Thyroid gland (tissue), 4 donors: ENCODE measurements around the gene AP1B1. TPM values are rescaled to one million over a fixed set of nuclear protein-coding genes. Genes with fewer than 3 reads are reported as not detected.

Experiments
- DNase-seq, 2 donors: peaks; one replicate each; pipeline ENCODE4 v3.0.0-alpha.2; 2019
- H3K27ac ChIP-seq, 3 donors: fragments of 200-600 bp; sonication (generic); 1 replicate in 2 of 3; 2 replicates in 1 of 3; pipeline ENCODE4 v1.5.1; 2016 to 2019; ENCODE audit warnings: mild to moderate bottlenecking in 1 of 3, moderate library complexity in 1 of 3
- H3K27me3 ChIP-seq: fragments of 200-600 bp; sonication (generic); one replicate; pipeline ENCODE4 v1.5.1; 2019
- H3K36me3 ChIP-seq, 2 donors: fragments of 200-600 bp; sonication (generic); one replicate each; pipeline ENCODE4 v1.5.1; 2016 to 2019
- H3K4me1 ChIP-seq, 2 donors: fragments of 200-600 bp; sonication (generic); one replicate each; pipeline ENCODE4 v1.5.1; 2017 to 2019
- H3K4me3 ChIP-seq, 3 donors: fragments of 200-600 bp; sonication (generic); replicated peaks in 1 of 3; 1 replicate in 2 of 3; 2 replicates in 1 of 3; pipeline ENCODE4 v1.5.1; 2016; ENCODE audit warnings: mild to moderate bottlenecking in 1 of 3
- H3K9me3 ChIP-seq: fragments of 200-600 bp; sonication (generic); one replicate; pipeline ENCODE4 v1.5.1; 2017
- CTCF ChIP-seq, 6 experiments: fragments of 200-600 bp in 3 of 6; fragments of 450-650 bp in 3 of 6; sonication (generic) in 3 of 6; IDR thresholded peaks; one replicate each; pipeline ENCODE4 v1.5.1; 2016 to 2019; ENCODE audit warnings: antibody characterized with exemption in 6 of 6, mild to moderate bottlenecking in 2 of 6, inconsistent platforms in 1 of 6, moderate library complexity in 1 of 6
- POLR2A ChIP-seq, 2 donors: fragments of 450-650 bp; IDR thresholded peaks; one replicate each; pipeline ENCODE4 v1.6.1; 2017; ENCODE audit warnings: antibody characterized with exemption in 2 of 2, mild to moderate bottlenecking in 2 of 2, moderate library complexity in 1 of 2
- WGBS, 2 donors: methylation state at CpG; one replicate each; pipeline ENCODE4 v1.1.5; 2017; 5-methylcytosine and 5-hydroxymethylcytosine counted together
- intact Hi-C: fragments of 100-400 bp; cut with DNase I; formaldehyde crosslinking; loops from one replicate; pipeline ENCODE4 v1.15.1; 2023
- total RNA-seq, 4 donors: library from RNA; depleted of rRNA; stranded (reverse); fragments of >200 nt; gene quantifications; one replicate each; pipeline ENCODE4 v1.2.3, GENCODE V29; 2016

Gene AP1B1
- total RNA-seq, 4 donors from 2014 or later = 45.0 to 103 (median 91.4) TPM

- Histone ChIP-seq H3K36me3 (peaks cover 48 to 53% of the 10 kb centered on the region in 2 donors), H3K9me3 (no peaks in the 10 kb centered on the region), H3K4me3 (no peak overlapping the region), H3K4me1 (no peaks in the 10 kb centered on the region), H3K27ac (no peak overlapping the region), H3K27me3 (no peaks in the 10 kb centered on the region)
- DNase-seq = peak; percentile 39 to 41
- no peak for TF ChIP-seq POLR2A (IDR thresholded peaks at IDR 0.05)
- TF ChIP-seq CTCF (IDR thresholded peaks at IDR 0.05) = no peak
- 52 to 89% methylated on average over 7 to 9 of the region's 19 CpGs for WGBS, 2 donors
- intact Hi-C loops = no loop called here
Observed at GRCh38 chr22:29330291-29330690, 58.1 kb downstream of the AP1B1 start.

GRCh38 chr22:29329581-29329980 lies 58.8 kb downstream of the AP1B1 start:
- no peak overlapping the region for H3K4me3 ChIP-seq
- H3K9me3 ChIP-seq = no peaks in the 10 kb centered on the region
- peaks cover 48 to 53% of the 10 kb centered on the region in 2 donors for H3K36me3 ChIP-seq
- no peak overlapping the region for H3K27ac ChIP-seq
- DNase-seq = no peak
- no peaks in the 10 kb centered on the region for H3K4me1 ChIP-seq
- no peaks in the 10 kb centered on the region for H3K27me3 ChIP-seq
- intact Hi-C loops = no loop called here
- WGBS, 2 donors = 84 to 91% methylated on average over 7 to 11 of the region's 11 CpGs
- TF ChIP-seq CTCF (IDR thresholded peaks at IDR 0.05) (no peak), POLR2A (IDR thresholded peaks at IDR 0.05) (no peak)

- TF ChIP-seq POLR2A (IDR thresholded peaks at IDR 0.05) = no peak
- no peak for TF ChIP-seq CTCF (IDR thresholded peaks at IDR 0.05)
- no peaks in the 10 kb centered on the region for H3K4me1 ChIP-seq
- H3K27me3 ChIP-seq = no peaks in the 10 kb centered on the region
- WGBS, 2 donors = 92 to 96% methylated on average over 21 to 30 of the region's 34 CpGs
- H3K4me3 ChIP-seq = no peak overlapping the region
- H3K36me3 ChIP-seq = peaks cover 48% of the 10 kb centered on the region in 2 donors
- no peak overlapping the region for H3K27ac ChIP-seq
- no peak for DNase-seq
- H3K9me3 ChIP-seq = no peaks in the 10 kb centered on the region
- intact Hi-C loops = no loop called here
Observed at GRCh38 chr22:29328566-29329500, 59.5 kb downstream of the AP1B1 start.

GRCh38 chr22:29328055-29328454 lies 60.3 kb downstream of the AP1B1 start:
- no peaks in the 10 kb centered on the region for H3K27me3 ChIP-seq
- DNase-seq = peak in 1 of 2 donors; percentile 2
- 97 to 100% methylated on average over 1 to 4 of the region's 5 CpGs for WGBS, 2 donors
- H3K4me1 ChIP-seq = no peaks in the 10 kb centered on the region
- no peaks in the 10 kb centered on the region for H3K9me3 ChIP-seq
- H3K36me3 ChIP-seq = peaks cover 45 to 48% of the 10 kb centered on the region in 2 donors
- H3K27ac ChIP-seq = no peak overlapping the region
- intact Hi-C loops = no loop called here
- no peak for TF ChIP-seq POLR2A (IDR thresholded peaks at IDR 0.05)
- TF ChIP-seq CTCF (IDR thresholded peaks at IDR 0.05) = no peak
- no peak overlapping the region for H3K4me3 ChIP-seq
